ENCODE results near the gene FIGLA. TPM values are rescaled to one million over a fixed set of nuclear protein-coding genes. Genes with fewer than 3 reads are reported as not detected.
A peak's percentile ranks its signal among the peaks of the same experiment; 100 is the strongest.
"Not testable (repeated sequence)": the region's sequence is repeated elsewhere in the genome, so short reads cannot be mapped to it uniquely, and the experiment has no call there.

The FIGLA gene
- total and polyA plus RNA-seq, 10 donors = 0.14 to 0.39 TPM; not detected in 8

DNA sequence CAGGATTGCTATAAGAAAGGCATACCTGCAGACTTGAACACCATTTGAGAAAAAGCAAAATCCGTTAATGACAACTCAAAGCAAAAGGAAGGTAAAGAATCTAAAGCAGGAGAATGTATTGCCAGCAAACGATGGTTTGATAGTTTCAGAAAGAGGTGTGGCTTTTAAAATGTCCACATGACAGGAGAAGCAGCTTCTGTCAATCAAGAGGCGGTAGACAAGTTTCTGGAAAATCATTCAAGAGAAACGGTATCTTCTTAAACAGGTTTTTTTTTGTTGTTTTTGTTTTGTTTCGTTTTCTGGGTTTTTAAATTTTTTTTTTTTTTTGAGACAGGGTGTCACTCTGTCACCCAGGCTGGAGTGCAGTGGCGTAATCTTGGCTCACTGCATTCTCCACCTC is 16.2 kb upstream of the FIGLA start:
- H3K36me3 ChIP-seq = no peaks in the 10 kb centered on the region
- no peak for DNase-seq
- H3K9me3 ChIP-seq = peaks cover 0 to 8% (median 2%) of the 10 kb centered on the region in 8 donors
- intact Hi-C loops (cut with DNase I; ENCODE audit: low total_unique reads) = no loop called here
- TF ChIP-seq POLR2A (IDR thresholded peaks at IDR 0.05) (no peak), POLR2AphosphoS5 (IDR thresholded peaks at IDR 0.05) (no peak)
- TF ChIP-seq, protein P1, sequence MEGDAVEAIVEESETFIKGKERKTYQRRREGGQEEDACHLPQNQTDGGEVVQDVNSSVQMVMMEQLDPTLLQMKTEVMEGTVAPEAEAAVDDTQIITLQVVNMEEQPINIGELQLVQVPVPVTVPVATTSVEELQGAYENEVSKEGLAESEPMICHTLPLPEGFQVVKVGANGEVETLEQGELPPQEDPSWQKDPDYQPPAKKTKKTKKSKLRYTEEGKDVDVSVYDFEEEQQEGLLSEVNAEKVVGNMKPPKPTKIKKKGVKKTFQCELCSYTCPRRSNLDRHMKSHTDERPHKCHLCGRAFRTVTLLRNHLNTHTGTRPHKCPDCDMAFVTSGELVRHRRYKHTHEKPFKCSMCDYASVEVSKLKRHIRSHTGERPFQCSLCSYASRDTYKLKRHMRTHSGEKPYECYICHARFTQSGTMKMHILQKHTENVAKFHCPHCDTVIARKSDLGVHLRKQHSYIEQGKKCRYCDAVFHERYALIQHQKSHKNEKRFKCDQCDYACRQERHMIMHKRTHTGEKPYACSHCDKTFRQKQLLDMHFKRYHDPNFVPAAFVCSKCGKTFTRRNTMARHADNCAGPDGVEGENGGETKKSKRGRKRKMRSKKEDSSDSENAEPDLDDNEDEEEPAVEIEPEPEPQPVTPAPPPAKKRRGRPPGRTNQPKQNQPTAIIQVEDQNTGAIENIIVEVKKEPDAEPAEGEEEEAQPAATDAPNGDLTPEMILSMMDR (IDR thresholded peaks at IDR 0.05 in 8 of 11, conservative IDR thresholded peaks at IDR 0.05 in 3 of 11) = no peak
- WGBS, 5 donors = 65 to 73% (median 67%) methylated on average over 6 of the region's 6 CpGs
- peaks cover 0 to 5% (median 0%) of the 10 kb centered on the region in 7 donors for H3K27me3 ChIP-seq (replicated peaks in 1 of 7)
- H3K27ac ChIP-seq = no peak overlapping the region
- no peak overlapping the region for H3K4me3 ChIP-seq
- no peaks in the 10 kb centered on the region for H3K4me1 ChIP-seq

DNA sequence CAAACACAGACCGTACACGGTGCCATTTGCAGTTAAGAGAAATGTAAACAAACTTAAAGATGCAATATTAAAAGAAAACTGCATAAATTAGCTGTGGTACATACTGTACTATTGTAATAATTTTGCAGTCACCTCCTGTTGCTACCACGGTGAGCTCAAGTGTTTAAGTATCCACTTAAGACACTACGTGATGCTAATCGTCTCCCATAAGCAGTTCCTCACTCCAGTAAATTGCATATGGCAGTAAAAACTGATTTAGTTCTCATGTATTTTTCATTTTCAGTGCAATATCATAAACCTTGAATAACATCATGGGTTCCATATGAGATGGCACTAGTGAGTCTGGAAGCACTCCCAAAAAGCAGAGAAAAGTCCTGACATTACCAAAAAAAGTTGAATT is 15.6 kb upstream of the FIGLA start:
- Histone ChIP-seq H3K4me1 (no peaks in the 10 kb centered on the region), H3K9me3 (peaks cover 0 to 8% (median 2%) of the 10 kb centered on the region in 8 donors), H3K36me3 (no peaks in the 10 kb centered on the region), H3K27me3 (replicated peaks in 1 of 7) (peaks cover 0 to 5% (median 0%) of the 10 kb centered on the region in 7 donors), H3K4me3 (no peak overlapping the region), H3K27ac (no peak overlapping the region)
- no peak for DNase-seq
- TF ChIP-seq POLR2AphosphoS5 (IDR thresholded peaks at IDR 0.05) = no peak
- TF ChIP-seq, protein P1 (IDR thresholded peaks at IDR 0.05 in 8 of 11, conservative IDR thresholded peaks at IDR 0.05 in 3 of 11) = no peak
- no peak for TF ChIP-seq POLR2A (IDR thresholded peaks at IDR 0.05)
- 68 to 88% (median 72%) methylated on average over 5 of the region's 5 CpGs for WGBS, 5 donors
- intact Hi-C loops (cut with DNase I; ENCODE audit: low total_unique reads) = no loop called here

DNA sequence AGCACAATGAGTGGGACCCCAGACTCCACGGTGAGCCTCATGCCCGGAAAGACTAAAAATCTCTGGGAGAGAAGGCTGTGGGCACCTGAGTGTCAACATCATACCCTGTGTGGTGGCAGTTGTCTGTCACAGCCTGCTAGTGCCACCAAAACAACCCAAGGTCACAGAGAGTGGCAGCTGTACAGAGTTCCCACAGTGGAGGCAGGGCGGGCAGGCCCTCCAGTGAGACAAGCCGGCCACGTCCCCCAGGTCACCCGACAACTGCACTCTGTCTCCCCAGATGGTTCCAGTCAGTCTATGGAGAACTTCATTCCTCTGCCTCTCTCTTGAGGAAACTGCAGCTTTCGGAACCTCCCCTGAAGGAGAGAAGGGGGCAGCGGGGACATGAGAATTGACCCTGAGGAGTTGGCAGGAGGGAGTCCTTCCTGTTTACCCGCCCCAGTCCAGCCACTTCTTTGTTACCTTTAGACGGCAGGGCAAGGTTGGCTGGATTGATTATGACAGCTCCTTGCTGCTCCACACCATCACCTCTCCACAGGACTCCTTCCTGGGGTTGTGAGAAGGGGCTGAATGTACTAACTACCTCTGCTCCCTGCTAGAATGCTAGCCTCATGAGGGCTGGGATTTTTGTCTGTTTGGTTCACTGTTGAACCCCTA is 11.3 kb upstream of the FIGLA start:
- Histone ChIP-seq H3K36me3 (no peaks in the 10 kb centered on the region), H3K4me3 (no peak overlapping the region), H3K27me3 (replicated peaks in 1 of 7) (peaks cover 0 to 15% (median 0%) of the 10 kb centered on the region in 7 donors), H3K27ac (no peak overlapping the region), H3K4me1 (no peaks in the 10 kb centered on the region), H3K9me3 (peaks cover 0 to 26% (median 13%) of the 10 kb centered on the region in 8 donors)
- WGBS, 5 donors = 68 to 78% (median 73%) methylated on average over 10 of the region's 10 CpGs
- TF ChIP-seq POLR2AphosphoS5 (IDR thresholded peaks at IDR 0.05) = no peak
- no peak for TF ChIP-seq POLR2A (IDR thresholded peaks at IDR 0.05)
- TF ChIP-seq, protein P1 (IDR thresholded peaks at IDR 0.05 in 8 of 11, conservative IDR thresholded peaks at IDR 0.05 in 3 of 11) = no peak
- DNase-seq = no peak
- intact Hi-C loops (cut with DNase I; ENCODE audit: low total_unique reads) = no loop called here

DNA sequence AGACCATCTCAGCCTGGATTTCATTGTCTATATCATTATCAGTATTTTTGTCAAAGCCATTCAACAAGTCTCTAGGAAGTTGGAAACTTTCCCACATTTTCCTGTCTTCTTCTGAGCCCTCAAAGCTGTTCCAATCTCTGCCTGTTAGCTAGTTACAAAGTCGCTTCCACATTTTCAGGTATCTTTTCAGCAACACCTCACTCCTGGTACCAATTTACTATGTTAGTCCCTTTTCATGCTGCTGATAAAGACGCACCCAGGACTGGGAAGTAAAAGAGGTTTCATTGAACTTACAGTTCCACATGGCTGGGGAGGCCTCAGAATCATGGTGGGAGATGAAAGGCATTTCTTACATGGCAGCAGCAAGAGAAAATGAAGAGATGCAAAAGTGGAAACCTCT is 9.3 kb upstream of the FIGLA start:
- H3K27ac ChIP-seq = no peak overlapping the region
- no peaks in the 10 kb centered on the region for H3K4me1 ChIP-seq
- H3K27me3 ChIP-seq (replicated peaks in 1 of 7) = peaks cover 0 to 16% (median 0%) of the 10 kb centered on the region in 7 donors
- TF ChIP-seq POLR2AphosphoS5 (IDR thresholded peaks at IDR 0.05) (no peak), POLR2A (IDR thresholded peaks at IDR 0.05) (no peak)
- TF ChIP-seq, protein P1 (IDR thresholded peaks at IDR 0.05 in 8 of 11, conservative IDR thresholded peaks at IDR 0.05 in 3 of 11) = no peak
- no peaks in the 10 kb centered on the region for H3K36me3 ChIP-seq
- 82 to 91% (median 87%) methylated on average over 2 of the region's 2 CpGs for WGBS, 5 donors
- intact Hi-C loops (cut with DNase I; ENCODE audit: low total_unique reads) = loop anchor here (10.0 kb wide), 1 partner anchor 145 kb away; no protein-coding TSS in a partner anchor
- no peak for DNase-seq
- no peak overlapping the region for H3K4me3 ChIP-seq
- H3K9me3 ChIP-seq = peaks cover 0 to 21% (median 10%) of the 10 kb centered on the region in 8 donors

DNA sequence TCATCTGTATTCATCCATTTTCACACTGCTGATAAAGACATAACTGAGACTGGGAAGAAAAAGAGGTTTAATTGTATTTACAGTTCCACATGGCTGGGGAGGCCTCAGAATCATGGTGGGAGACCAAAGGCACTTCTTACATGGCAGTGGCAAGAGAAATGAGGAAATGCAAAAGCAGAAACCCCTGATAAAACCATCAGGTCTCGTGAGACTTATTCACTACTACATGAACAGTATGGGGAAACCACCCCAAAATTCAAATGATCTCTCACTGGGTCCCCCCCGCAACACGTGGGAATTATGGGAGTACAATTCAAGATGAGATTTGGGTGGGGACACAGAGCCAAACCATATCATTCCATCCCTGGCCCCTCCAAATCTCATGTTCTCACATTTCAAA is 7.6 kb upstream of the FIGLA start:
- WGBS, 5 donors = 71 to 80% (median 78%) methylated on average over 3 of the region's 3 CpGs
- H3K36me3 ChIP-seq, DNase-seq, H3K4me1 ChIP-seq, H3K4me3 ChIP-seq: not testable (repeated sequence)
- Histone ChIP-seq H3K27ac (peak overlapping the region in 3 of 8 donors; percentile 38 to 47 (median 41)), H3K9me3 (peaks cover 0 to 18% (median 8%) of the 10 kb centered on the region in 8 donors), H3K27me3 (replicated peaks in 1 of 7) (peaks cover 0 to 22% (median 0%) of the 10 kb centered on the region in 7 donors)
- intact Hi-C loops (cut with DNase I; ENCODE audit: low total_unique reads) = loop anchor here (10.0 kb wide), 1 partner anchor 147 kb away; no protein-coding TSS in a partner anchor
